CD4-positive, alpha-beta T cell treated with Interleukin-21 for 1 hour (primary cell): ENCODE measurements around the gene PRR20D.
A peak's percentile ranks its signal among the peaks of the same experiment; 100 is the strongest.
"Not testable (repeated sequence)": the region's sequence is repeated elsewhere in the genome, so short reads cannot be mapped to it uniquely, and the experiment has no call there.

ENCODE experiments used
- DNase-seq: peaks from one replicate; pipeline ENCODE4 v3.0.0-alpha.2; 2020

PRR20D gene

DNA sequence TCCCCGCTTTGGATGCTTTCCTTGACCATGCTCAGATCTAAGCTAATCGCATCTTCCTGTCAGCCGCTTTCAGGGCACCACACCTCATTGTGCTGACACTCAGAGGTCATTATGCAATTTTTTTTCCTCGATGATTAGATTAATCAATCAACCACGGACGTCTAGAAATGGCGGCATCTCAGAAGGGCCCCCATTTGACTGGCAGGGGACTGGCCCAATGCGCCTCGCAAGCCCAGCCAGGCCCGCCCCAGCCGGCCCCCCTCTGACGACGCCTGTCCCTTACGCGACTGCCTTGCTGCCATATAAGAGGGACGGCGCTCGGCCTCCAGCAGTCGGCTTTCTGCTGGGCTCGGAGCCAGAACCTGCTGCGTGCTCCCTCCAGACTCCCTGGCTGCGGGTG, at the start of gene PRR20D:
Gene PRR20D (plus strand): TSS at position 301 of the 400 bp plus-strand sequence. CDS start 387 bp downstream, outside the sequence.
- DNase-seq = not testable (repeated sequence)

DNA sequence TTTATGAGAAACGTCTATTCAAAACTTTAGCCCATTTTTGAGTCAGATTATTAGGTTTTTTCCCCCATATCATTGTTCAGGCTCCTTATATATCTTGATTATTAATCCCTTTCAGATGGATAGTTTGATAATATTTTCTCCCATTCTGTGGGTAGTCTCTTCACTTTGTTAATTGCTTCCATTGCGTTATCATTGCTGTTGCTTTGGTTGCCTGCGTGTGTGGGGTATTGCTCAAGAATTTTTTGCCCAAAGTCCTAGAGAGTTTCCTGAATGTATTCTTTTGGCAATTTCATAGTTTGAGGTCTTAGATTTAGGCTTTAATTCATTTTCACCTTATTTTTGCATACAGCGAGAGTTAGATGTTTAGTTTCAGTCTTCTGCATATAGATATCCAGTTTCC, 45.5 kb upstream of the PRR20D start:
- DNase-seq = no peak

DNA sequence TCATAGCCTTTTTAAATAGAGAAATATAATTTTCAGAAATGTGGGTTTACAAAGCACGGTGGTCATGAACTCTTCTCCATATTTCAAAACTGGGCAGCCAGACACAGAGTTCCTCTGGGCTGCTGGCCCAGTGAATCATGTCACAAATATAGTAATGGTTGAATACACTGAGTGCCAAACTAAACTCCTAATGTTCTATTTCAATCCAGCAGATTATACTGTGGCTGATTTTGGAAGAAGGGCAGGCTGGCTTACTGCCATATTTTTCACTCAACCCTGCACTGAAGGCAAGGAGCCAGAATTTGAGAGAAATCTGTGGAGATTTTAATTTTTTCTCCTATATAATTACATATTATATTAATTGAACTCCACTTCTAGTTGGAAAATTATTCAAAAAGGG, 36.8 kb upstream of the PRR20D start:
- no peak for DNase-seq

DNA sequence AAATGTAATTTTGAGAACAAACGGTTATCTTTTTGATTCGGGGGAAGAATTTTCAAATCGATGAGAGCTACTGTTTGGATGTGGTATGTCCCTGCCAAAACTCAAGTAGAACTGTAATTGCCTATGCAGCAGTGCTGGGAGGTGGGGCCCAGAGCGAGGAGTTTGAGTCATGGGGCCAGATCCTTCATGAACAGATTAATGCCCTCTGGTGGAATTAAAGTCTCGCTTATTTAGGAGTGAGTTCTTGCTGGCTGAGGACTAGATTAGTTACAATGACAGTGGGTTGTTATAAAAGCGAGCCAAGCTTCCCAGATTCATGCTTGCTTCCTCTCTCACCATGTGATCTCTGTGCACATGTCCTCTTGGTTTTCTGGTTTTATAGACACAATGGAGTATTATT, 31.5 kb upstream of the PRR20D start:
- no peak for DNase-seq

DNA sequence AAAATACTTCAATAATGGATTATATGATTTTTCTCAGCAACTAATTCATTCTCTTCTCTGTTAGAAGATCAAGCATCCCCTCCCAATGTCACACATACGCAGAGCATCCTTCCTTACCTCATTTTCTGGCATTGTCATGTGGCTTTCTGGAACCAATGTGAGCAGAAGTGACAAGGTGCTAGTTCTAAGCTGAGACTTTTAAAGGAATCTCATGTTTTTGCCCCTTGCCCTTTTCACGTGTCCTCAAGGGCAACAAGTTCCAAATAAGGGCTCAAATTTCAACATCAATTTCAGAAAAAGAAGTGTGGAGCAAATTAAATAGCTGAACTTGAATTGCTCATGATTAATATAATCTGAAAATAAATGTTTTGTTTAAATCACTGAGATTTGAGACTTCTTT, 24.3 kb upstream of the PRR20D start:
- DNase-seq = no peak

DNA sequence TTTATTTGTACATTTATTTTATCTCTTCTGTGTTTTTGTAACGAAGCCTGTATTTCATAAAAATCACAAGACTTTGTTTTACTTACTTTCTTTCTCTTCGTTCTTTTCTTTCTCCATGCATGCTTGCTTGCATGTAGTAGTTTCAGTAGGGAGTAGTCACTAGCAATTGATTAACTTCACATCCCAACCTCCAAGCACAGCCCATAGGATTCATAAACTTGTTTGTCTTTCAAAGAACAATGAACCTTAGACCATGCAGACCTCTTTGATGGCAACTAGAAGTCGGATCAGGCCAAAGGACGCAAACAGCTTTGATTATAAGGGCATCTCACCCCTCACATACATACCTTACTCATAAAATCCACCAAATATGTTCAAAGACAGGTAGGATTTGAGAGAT, 22.8 kb upstream of the PRR20D start:
- no peak for DNase-seq

DNA sequence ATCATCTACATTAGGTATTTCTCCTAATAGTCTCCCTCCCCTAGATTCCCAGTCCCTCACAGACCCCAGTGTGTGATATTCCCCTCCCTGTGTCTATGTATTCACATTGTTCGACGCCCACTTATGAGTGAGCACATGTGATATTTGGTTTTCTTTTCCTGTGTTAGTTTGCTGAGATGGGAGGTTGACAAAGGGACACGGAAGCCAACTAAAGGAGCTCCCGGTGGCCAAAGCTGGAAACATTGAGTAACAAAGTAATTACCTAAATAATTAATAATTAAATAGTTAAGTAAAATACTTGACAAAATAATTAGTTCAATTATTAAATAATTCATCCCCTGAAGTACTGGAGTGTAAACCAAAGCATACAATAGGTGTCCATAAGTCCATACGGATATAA, 21.4 kb upstream of the PRR20D start:
- DNase-seq = no peak

DNA sequence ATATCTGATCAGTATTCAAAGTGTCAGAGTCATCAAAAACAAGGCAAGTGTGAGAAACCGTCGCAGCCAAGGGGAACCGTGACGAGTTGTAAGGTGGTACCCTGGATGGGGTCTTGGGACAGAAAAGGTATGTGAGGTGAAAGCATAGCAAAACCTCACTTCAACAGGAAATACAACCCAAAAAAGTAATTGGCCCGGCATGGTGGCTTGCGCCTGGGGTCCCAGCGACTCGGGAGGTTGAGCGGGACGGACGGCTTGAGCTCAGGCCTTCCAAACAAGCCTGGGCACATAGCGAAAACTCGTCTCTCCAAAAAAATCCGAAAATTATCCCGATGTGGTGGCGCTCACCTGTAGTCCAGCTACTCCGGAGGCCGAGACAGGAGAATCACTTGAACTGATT, 20.7 kb upstream of the PRR20D start:
- DNase-seq = not testable (repeated sequence)

DNA sequence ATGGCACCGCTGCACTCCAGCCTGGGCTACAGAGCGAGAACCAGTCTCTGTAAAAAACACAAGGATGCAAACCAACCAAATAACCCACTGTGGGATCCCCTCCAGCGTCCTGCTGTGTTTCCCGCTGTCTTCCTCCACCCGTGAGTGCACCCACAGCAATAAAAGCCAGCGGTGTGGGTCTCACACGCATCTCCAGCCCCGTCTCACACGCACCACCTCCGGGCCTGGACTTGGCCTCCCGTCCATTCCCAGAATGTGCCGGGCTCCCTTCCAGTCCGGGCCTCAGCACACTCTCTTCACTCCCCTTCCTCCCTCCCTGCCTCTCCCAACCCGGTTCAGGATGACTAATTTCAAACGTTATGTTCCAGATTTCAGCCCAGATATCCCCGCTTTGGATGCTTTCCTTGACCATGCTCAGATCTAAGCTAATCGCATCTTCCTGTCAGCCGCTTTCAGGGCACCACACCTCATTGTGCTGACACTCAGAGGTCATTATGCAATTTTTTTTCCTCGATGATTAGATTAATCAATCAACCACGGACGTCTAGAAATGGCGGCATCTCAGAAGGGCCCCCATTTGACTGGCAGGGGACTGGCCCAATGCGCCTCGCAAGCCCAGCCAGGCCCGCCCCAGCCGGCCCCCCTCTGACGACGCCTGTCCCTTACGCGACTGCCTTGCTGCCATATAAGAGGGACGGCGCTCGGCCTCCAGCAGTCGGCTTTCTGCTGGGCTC, 20.0 kb upstream of the PRR20D start, which contains the start of gene PRR20A:
Gene PRR20A (plus strand): TSS at position 684 of the 734 bp plus-strand sequence. CDS start 387 bp downstream, outside the sequence.
- not testable (repeated sequence) for DNase-seq

DNA sequence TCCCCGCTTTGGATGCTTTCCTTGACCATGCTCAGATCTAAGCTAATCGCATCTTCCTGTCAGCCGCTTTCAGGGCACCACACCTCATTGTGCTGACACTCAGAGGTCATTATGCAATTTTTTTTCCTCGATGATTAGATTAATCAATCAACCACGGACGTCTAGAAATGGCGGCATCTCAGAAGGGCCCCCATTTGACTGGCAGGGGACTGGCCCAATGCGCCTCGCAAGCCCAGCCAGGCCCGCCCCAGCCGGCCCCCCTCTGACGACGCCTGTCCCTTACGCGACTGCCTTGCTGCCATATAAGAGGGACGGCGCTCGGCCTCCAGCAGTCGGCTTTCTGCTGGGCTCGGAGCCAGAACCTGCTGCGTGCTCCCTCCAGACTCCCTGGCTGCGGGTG, 13.2 kb upstream of the PRR20D start, which contains the start of gene PRR20B:
Gene PRR20B (plus strand): TSS at position 301 of the 400 bp plus-strand sequence. CDS start 387 bp downstream, outside the sequence.
- DNase-seq = not testable (repeated sequence)

DNA sequence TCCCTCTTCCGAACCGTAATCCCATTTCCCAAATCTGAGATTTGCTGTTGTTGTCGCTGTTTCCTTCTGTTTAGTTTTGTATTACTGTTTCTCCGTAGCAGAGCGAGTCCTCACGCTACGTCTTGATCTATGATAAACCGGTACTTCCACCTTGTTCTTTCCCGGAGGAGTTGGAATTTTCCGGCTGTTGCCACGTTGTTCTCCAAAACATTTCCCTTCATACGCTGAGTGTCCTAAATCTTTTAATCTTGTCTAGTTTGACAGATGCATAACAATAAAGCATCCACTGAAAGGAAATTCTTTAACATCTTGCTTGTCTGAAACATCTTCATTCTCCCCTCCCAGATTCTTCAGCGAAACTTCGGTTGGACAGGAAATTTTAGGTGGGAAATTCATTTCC, 12.3 kb upstream of the PRR20D start:
- peak; percentile 1 for DNase-seq

DNA sequence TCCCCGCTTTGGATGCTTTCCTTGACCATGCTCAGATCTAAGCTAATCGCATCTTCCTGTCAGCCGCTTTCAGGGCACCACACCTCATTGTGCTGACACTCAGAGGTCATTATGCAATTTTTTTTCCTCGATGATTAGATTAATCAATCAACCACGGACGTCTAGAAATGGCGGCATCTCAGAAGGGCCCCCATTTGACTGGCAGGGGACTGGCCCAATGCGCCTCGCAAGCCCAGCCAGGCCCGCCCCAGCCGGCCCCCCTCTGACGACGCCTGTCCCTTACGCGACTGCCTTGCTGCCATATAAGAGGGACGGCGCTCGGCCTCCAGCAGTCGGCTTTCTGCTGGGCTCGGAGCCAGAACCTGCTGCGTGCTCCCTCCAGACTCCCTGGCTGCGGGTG, 6.7 kb upstream of the PRR20D start, which contains the start of gene PRR20C:
Gene PRR20C (plus strand): TSS at position 301 of the 400 bp plus-strand sequence. CDS start 387 bp downstream, outside the sequence.
- DNase-seq = not testable (repeated sequence)

DNA sequence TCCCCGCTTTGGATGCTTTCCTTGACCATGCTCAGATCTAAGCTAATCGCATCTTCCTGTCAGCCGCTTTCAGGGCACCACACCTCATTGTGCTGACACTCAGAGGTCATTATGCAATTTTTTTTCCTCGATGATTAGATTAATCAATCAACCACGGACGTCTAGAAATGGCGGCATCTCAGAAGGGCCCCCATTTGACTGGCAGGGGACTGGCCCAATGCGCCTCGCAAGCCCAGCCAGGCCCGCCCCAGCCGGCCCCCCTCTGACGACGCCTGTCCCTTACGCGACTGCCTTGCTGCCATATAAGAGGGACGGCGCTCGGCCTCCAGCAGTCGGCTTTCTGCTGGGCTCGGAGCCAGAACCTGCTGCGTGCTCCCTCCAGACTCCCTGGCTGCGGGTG, 6.5 kb downstream of the PRR20D start, which contains the start of gene PRR20E:
Gene PRR20E (plus strand): TSS at position 301 of the 400 bp plus-strand sequence. CDS start 387 bp downstream, outside the sequence.
- not testable (repeated sequence) for DNase-seq

DNA sequence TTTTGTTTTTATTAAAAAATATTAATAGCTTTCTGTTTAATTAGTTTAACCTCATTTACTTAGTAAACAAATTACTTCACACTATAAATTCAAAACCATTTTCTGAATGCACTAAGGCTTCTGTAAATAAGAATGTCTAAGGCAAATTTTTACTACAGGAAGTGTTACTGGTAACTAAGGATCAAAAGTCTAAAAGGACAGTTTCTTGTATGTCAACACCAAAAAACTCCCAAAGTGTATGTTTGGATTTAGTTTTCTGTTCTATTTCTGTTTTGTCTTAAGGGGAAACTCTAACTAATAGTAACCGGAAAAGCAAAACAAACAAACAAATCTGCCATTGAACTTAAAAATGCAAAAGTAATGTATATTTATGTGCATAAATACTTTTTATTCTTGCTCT, 31.2 kb downstream of the PRR20D start:
- no peak for DNase-seq

DNA sequence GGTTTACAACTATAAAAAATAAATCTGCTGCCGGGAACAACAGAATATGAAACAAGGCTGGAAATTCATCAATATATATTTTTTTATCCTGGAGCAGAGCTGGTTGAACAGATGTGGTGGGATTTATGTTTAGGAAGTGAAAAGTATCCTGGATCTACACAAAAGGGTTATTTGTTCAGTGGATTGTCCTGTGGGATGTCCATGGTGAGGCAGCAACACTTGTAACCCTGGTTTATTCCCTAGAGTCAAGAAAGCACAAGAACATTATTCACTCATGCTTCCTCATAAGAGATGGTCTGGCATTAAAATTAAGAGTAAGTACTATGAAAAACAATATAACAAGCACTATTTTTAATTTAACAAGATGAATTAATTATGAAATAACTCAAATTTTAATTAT, 52.6 kb downstream of the PRR20D start:
- DNase-seq = no peak
